GM06990 (cell line): ENCODE results near the gene ESRRG.
"Not testable (repeated sequence)": the region's sequence is repeated elsewhere in the genome, so short reads cannot be mapped to it uniquely, and the experiment has no call there.

Experiments used
- DNase-seq: peaks from one replicate; pipeline ENCODE4 v3.0.0-alpha.2; 2011; ENCODE audit not compliant: insufficient read length; ENCODE audit errors: extremely low read depth
- H3K27me3 ChIP-seq: replicated peaks from 2 replicates; pipeline ENCODE4 v1.6.0; 2011; ENCODE audit warnings: low read length; ENCODE audit not compliant: control insufficient read depth, insufficient read depth
- H3K36me3 ChIP-seq: 2 replicates; pipeline ENCODE4 v1.5.1; 2011; ENCODE audit warnings: low read length; ENCODE audit not compliant: control insufficient read depth, insufficient read depth
- H3K4me3 ChIP-seq: replicated peaks from 2 replicates; pipeline ENCODE4 v1.5.1; 2011; ENCODE audit warnings: low read depth, mild to moderate bottlenecking, control low read depth, low read length
- TF ChIP-seq, protein P1 (sequence below): IDR thresholded peaks from 2 replicates; pipeline ENCODE4 v1.5.1; 2011; ENCODE audit warnings: low read length, control low read depth, mild to moderate bottlenecking, inconsistent platforms; ENCODE audit not compliant: insufficient read depth, poor library complexity, severe bottlenecking

Gene ESRRG

DNA sequence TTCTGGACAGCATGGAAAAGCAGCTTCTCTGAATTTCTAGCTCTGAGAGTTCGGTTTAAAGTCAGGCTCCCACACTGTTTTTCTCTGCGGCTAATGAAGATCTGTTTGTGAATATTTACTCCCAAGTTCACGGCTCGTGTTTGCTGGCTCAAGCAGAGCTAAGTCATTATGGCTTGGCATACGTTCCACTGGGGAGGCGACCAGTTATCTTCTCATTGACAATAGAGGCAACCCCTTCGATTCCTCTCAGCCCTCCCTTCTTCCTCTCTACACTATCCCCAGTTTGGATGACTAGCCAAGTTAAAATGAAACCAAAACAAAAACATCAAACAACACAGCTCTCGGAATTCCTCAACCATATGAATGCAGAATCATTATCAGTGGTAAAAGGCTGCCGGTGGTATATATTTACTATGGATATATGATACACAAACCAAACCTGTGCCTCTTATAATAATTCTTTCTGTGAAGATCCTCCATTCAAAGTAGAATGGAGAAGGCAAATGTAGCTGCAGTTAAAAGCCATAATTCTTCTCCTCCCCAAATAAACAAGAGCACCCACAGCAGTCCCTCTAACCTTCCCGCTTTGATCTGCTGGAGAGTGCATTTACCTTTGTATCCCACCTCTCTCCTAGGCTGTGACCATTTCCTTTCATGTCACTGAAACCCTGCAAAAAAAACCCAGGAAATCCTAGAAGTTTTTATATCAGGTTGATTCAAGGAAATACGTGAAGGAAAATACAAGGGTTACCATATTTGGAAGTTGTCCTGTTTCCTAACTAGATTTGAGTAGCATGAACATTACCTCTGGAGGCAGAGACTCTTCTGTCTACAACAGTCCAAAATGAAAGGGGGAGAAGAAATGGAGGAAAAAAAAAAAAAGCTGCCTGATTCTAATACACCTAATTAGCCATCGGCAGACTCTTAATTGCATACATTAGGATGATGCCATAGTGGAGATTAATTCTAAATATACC is 191.7 kb downstream of the ESRRG start:
- TF ChIP-seq, protein P1, sequence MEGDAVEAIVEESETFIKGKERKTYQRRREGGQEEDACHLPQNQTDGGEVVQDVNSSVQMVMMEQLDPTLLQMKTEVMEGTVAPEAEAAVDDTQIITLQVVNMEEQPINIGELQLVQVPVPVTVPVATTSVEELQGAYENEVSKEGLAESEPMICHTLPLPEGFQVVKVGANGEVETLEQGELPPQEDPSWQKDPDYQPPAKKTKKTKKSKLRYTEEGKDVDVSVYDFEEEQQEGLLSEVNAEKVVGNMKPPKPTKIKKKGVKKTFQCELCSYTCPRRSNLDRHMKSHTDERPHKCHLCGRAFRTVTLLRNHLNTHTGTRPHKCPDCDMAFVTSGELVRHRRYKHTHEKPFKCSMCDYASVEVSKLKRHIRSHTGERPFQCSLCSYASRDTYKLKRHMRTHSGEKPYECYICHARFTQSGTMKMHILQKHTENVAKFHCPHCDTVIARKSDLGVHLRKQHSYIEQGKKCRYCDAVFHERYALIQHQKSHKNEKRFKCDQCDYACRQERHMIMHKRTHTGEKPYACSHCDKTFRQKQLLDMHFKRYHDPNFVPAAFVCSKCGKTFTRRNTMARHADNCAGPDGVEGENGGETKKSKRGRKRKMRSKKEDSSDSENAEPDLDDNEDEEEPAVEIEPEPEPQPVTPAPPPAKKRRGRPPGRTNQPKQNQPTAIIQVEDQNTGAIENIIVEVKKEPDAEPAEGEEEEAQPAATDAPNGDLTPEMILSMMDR: no peak
- no peak for DNase-seq
- H3K36me3 ChIP-seq: no peaks in the 10 kb centered on the region

GRCh38 chr1:216529851-216530250 is 193.4 kb downstream of the ESRRG start:
- H3K36me3 ChIP-seq, DNase-seq, H3K4me3 ChIP-seq, H3K27me3 ChIP-seq: not testable (repeated sequence)

More for the DNA sequence above, 191.7 kb downstream of the ESRRG start:
- Histone ChIP-seq H3K27me3 (no peaks in the 10 kb centered on the region; the same call in 1 of the 2 replicates), H3K4me3 (no peak overlapping the region)

- H3K36me3 ChIP-seq: no peaks in the 10 kb centered on the region
- no peaks in the 10 kb centered on the region; the same call in 1 of the 2 replicates for H3K27me3 ChIP-seq
- H3K4me3 ChIP-seq: no peak overlapping the region
- DNase-seq: peak; percentile 50
- TF ChIP-seq, protein P1: no peak
Measured at GRCh38 chr1:216528816-216529215, 194.4 kb downstream of the ESRRG start.

- no peaks in the 10 kb centered on the region for H3K36me3 ChIP-seq
- TF ChIP-seq, protein P1: no peak
- no peaks in the 10 kb centered on the region; the same call in 1 of the 2 replicates for H3K27me3 ChIP-seq
- H3K4me3 ChIP-seq: no peak overlapping the region
- DNase-seq: no peak
Measured at GRCh38 chr1:216523449-216524190, 199.6 kb downstream of the ESRRG start.

DNA sequence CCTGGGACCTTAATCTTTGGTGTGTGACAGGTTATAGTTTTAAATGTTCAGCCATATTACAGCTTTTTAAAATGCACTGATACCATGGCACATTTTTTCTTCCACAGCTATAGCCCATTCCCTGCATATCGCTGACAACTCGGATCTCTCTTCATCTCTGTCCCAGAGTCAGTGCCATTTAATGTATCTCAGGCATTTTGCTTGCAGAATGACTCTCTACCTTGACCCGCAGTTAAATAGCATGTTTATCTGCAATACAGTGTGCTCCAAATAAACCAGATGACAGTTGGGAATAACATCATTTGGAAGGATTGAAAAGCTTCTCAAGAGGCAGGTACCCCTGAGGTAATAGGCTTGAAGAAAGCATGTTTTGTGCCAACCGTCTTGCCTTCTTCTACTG is 200.2 kb downstream of the ESRRG start:
- H3K36me3 ChIP-seq: no peaks in the 10 kb centered on the region
- TF ChIP-seq, protein P1: no peak
- DNase-seq: no peak
- H3K4me3 ChIP-seq: no peak overlapping the region
- H3K27me3 ChIP-seq: no peaks in the 10 kb centered on the region; the same call in 1 of the 2 replicates

GRCh38 chr1:216521477-216521876 is 201.8 kb downstream of the ESRRG start:
- Histone ChIP-seq H3K27me3 (no peaks in the 10 kb centered on the region), H3K4me3 (no peak overlapping the region), H3K36me3 (no peaks in the 10 kb centered on the region)
- DNase-seq: no peak
- TF ChIP-seq, protein P1: no peak
